Measurements from ENCODE around the gene SNX25. TPM values are rescaled to one million over a fixed set of nuclear protein-coding genes. Genes with fewer than 3 reads are reported as not detected.
"Not testable (repeated sequence)": the region's sequence is repeated elsewhere in the genome, so short reads cannot be mapped to it uniquely, and the experiment has no call there.

SNX25 gene
- total and polyA plus RNA-seq, 10 of the 15 experiments (the other 5 are each of a cell fraction or from before 2014, with no cell fraction given) = 11.2 to 117 (median 62.8) TPM

- Histone ChIP-seq H3K9ac (ENCODE audit: control insufficient read depth, insufficient read depth, low read length) (no peak overlapping the region), H3K79me2 (ENCODE audit: control insufficient read depth, insufficient read depth, low read length) (peaks cover 21% of the 10 kb centered on the region), H3K4me2 (ENCODE audit: control insufficient read depth, insufficient read depth) (no peak overlapping the region), H3K4me1 (ENCODE audit: control insufficient read depth, insufficient read depth, low read length) (peaks cover 42% of the 10 kb centered on the region), H3K27ac (ENCODE audit: control insufficient read depth, insufficient read depth) (no peak overlapping the region; the same call in 1 of the 2 replicates), H2AFZ (ENCODE audit: control insufficient read depth, low read depth, low read length) (no peak overlapping the region), H3K27me3 (replicated peaks in 1 of 2; ENCODE audit: control insufficient read depth in 2 of 2, insufficient read depth in 2 of 2, low read length in 1 of 2) (no peaks in the 10 kb centered on the region), H3K9me3 (replicated peaks; ENCODE audit: control insufficient read depth, insufficient read depth, low read length) (peaks cover 4% of the 10 kb centered on the region; the same call in 2 of the 3 replicates), H4K20me1 (ENCODE audit: control insufficient read depth, insufficient read depth) (no peaks in the 10 kb centered on the region), H3K4me3 (no peak overlapping the region), H3K36me3 (ENCODE audit: control insufficient read depth in 2 of 2, insufficient read depth in 2 of 2, low read length in 1 of 2) (peaks cover 12 to 48% of the 10 kb centered on the region in 2 experiments)
- in situ Hi-C loops (cut with MboI) (no loop called here), intact Hi-C loops (cut with micrococcal nuclease; ENCODE audit: unreplicated experiment) (no loop called here)
- TF ChIP-seq SIN3A (IDR thresholded peaks at IDR 0.05; ENCODE audit: low read depth, low read length) (no peak), PKNOX1 (IDR thresholded peaks at IDR 0.05) (no peak), KDM1A (IDR thresholded peaks at IDR 0.05; ENCODE audit: borderline replicate concordance) (no peak), RB1 (IDR thresholded peaks at IDR 0.05; ENCODE audit: borderline replicate concordance) (no peak)
- TF ChIP-seq, protein P1, sequence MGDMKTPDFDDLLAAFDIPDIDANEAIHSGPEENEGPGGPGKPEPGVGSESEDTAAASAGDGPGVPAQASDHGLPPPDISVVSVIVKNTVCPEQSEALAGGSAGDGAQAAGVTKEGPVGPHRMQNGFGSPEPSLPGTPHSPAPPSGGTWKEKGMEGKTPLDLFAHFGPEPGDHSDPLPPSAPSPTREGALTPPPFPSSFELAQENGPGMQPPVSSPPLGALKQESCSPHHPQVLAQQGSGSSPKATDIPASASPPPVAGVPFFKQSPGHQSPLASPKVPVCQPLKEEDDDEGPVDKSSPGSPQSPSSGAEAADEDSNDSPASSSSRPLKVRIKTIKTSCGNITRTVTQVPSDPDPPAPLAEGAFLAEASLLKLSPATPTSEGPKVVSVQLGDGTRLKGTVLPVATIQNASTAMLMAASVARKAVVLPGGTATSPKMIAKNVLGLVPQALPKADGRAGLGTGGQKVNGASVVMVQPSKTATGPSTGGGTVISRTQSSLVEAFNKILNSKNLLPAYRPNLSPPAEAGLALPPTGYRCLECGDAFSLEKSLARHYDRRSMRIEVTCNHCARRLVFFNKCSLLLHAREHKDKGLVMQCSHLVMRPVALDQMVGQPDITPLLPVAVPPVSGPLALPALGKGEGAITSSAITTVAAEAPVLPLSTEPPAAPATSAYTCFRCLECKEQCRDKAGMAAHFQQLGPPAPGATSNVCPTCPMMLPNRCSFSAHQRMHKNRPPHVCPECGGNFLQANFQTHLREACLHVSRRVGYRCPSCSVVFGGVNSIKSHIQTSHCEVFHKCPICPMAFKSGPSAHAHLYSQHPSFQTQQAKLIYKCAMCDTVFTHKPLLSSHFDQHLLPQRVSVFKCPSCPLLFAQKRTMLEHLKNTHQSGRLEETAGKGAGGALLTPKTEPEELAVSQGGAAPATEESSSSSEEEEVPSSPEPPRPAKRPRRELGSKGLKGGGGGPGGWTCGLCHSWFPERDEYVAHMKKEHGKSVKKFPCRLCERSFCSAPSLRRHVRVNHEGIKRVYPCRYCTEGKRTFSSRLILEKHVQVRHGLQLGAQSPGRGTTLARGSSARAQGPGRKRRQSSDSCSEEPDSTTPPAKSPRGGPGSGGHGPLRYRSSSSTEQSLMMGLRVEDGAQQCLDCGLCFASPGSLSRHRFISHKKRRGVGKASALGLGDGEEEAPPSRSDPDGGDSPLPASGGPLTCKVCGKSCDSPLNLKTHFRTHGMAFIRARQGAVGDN (IDR thresholded peaks at IDR 0.05) = no peak
- TF ChIP-seq, protein P2, sequence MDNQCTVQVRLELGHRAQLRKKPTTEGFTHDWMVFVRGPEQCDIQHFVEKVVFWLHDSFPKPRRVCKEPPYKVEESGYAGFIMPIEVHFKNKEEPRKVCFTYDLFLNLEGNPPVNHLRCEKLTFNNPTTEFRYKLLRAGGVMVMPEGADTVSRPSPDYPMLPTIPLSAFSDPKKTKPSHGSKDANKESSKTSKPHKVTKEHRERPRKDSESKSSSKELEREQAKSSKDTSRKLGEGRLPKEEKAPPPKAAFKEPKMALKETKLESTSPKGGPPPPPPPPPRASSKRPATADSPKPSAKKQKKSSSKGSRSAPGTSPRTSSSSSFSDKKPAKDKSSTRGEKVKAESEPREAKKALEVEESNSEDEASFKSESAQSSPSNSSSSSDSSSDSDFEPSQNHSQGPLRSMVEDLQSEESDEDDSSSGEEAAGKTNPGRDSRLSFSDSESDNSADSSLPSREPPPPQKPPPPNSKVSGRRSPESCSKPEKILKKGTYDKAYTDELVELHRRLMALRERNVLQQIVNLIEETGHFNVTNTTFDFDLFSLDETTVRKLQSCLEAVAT (IDR thresholded peaks at IDR 0.05) = no peak
- TF ChIP-seq, protein P3, sequence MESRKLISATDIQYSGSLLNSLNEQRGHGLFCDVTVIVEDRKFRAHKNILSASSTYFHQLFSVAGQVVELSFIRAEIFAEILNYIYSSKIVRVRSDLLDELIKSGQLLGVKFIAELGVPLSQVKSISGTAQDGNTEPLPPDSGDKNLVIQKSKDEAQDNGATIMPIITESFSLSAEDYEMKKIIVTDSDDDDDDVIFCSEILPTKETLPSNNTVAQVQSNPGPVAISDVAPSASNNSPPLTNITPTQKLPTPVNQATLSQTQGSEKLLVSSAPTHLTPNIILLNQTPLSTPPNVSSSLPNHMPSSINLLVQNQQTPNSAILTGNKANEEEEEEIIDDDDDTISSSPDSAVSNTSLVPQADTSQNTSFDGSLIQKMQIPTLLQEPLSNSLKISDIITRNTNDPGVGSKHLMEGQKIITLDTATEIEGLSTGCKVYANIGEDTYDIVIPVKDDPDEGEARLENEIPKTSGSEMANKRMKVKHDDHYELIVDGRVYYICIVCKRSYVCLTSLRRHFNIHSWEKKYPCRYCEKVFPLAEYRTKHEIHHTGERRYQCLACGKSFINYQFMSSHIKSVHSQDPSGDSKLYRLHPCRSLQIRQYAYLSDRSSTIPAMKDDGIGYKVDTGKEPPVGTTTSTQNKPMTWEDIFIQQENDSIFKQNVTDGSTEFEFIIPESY (IDR thresholded peaks at IDR 0.05) = no peak
- no peak for DNase-seq (ENCODE audit: low read depth, low spot score)
- ATAC-seq = no peak
- ChIA-PET SMC1A (ENCODE audit: uncharacterized antibody, unreplicated experiment) (interaction anchor here (7.2 to 9.1 kb wide), 2 partner anchors 19 to 28 kb away, joined by 131 to 132 read pairs; no protein-coding TSS in a partner anchor), POLR2A (interaction anchor here (7.5 kb wide), 1 partner anchor 83 kb away, joined by 60 read pairs; the partner anchor contains the start of genes ANKRD37 and LRP2BP), RAD21 (ENCODE audit: unreplicated experiment) (no interaction called here), CTCF (no interaction called here)
- no TSS peak for BruUV-seq (replicated peaks)
- WGBS (ENCODE audit: insufficient coverage, insufficient replicate concordance, low lambda C conversion rate, missing lambda C conversion rate) = 100% methylated on average over 5 of the region's 5 CpGs
- FAIRE-seq = no peak
These were observed 103.3 kb downstream of the SNX25 start for GRCh38 chr4:185312699-185313098.

GRCh38 chr4:185317462-185317861 is 108.1 kb downstream of the SNX25 start:
- H3K4me1 ChIP-seq (ENCODE audit: control insufficient read depth, insufficient read depth, low read length); H3K4me3 ChIP-seq; H3K79me2 ChIP-seq (ENCODE audit: control insufficient read depth, insufficient read depth, low read length); H3K9me3 ChIP-seq (replicated peaks; ENCODE audit: control insufficient read depth, insufficient read depth, low read length); DNase-seq (ENCODE audit: low read depth, low spot score); H3K9ac ChIP-seq (ENCODE audit: control insufficient read depth, insufficient read depth, low read length); H3K4me2 ChIP-seq (ENCODE audit: control insufficient read depth, insufficient read depth); ATAC-seq; in situ Hi-C loops (cut with MboI); RAD21 ChIA-PET (ENCODE audit: unreplicated experiment); FAIRE-seq; BruUV-seq (replicated peaks); H2AFZ ChIP-seq (ENCODE audit: control insufficient read depth, low read depth, low read length); H4K20me1 ChIP-seq (ENCODE audit: control insufficient read depth, insufficient read depth); intact Hi-C loops (cut with micrococcal nuclease; ENCODE audit: unreplicated experiment); H3K27me3 ChIP-seq (replicated peaks in 1 of 2; ENCODE audit: control insufficient read depth in 2 of 2, insufficient read depth in 2 of 2, low read length in 1 of 2); H3K27ac ChIP-seq (ENCODE audit: control insufficient read depth, insufficient read depth); CTCF ChIA-PET: not testable (repeated sequence)
- 78% methylated on average over 3 of the region's 3 CpGs for WGBS (ENCODE audit: insufficient coverage, insufficient replicate concordance, low lambda C conversion rate, missing lambda C conversion rate)
- peaks cover 0 to 35% of the 10 kb centered on the region in 2 experiments; a peak in 3 of 4 replicates for H3K36me3 ChIP-seq (ENCODE audit: control insufficient read depth in 2 of 2, insufficient read depth in 2 of 2, low read length in 1 of 2)
- SMC1A ChIA-PET (ENCODE audit: uncharacterized antibody, unreplicated experiment) = interaction anchor here (1.2 to 2.3 kb wide), 2 partner anchors 10 to 18 kb away, joined by 3 to 7 read pairs; no protein-coding TSS in a partner anchor
- POLR2A ChIA-PET = interaction anchor here (1.1 kb wide), 1 partner anchor 10 kb away, joined by 3 read pairs; no protein-coding TSS in a partner anchor
